Upper lobe of right lung (tissue), 1 donor: Measurements from ENCODE around the gene SEL1L2. TPM values are rescaled to one million over a fixed set of nuclear protein-coding genes. Genes with fewer than 3 reads are reported as not detected.

ENCODE experiments used
- ATAC-seq: fragments of 200-7000 bp; cut with Tn5 transposase; one replicate; pipeline ENCODE4 v1.9.1; 2020; ENCODE audit warnings: mild to moderate bottlenecking, moderate library complexity
- DNase-seq: peaks from one replicate; pipeline ENCODE4 v3.0.0-alpha.2; 2020
- H3K27ac ChIP-seq: fragments of 200-600 bp; one replicate; pipeline ENCODE4 v1.8.0; 2022
- H3K27me3 ChIP-seq: fragments of 200-600 bp; one replicate; pipeline ENCODE4 v1.8.0; 2022; ENCODE audit warnings: mild to moderate bottlenecking
- H3K36me3 ChIP-seq: fragments of 200-600 bp; one replicate; pipeline ENCODE4 v1.8.0; 2022
- H3K4me1 ChIP-seq: fragments of 200-600 bp; one replicate; pipeline ENCODE4 v1.8.0; 2022
- H3K4me3 ChIP-seq: fragments of 200-600 bp; one replicate; pipeline ENCODE4 v1.8.0; 2022; ENCODE audit warnings: mild to moderate bottlenecking
- H3K9me3 ChIP-seq: fragments of 200-600 bp; one replicate; pipeline ENCODE4 v1.8.0; 2022
- CTCF ChIP-seq: fragments of 200-600 bp; IDR thresholded peaks from one replicate; pipeline ENCODE4 v1.8.0; 2022; ENCODE audit warnings: antibody characterized with exemption
- intact Hi-C: fragments of 100-400 bp; cut with DNase I; formaldehyde crosslinking; loops from one replicate; pipeline ENCODE4 v1.11.0; 2022
- total RNA-seq: library from RNA; stranded (reverse); fragmentation: NEBNext Ultra II Directional; extraction: Animal tissue kit (Norgen Biotek cat#: 25700); gene quantifications from one replicate; pipeline ENCODE4 v1.2.1, GENCODE V29; 2021
- donor health status: DM: no; HTN: yes; CAD: no; lungs with severe emphysema.

The SEL1L2 gene
- total RNA-seq, 1 donor from 2014 or later, result not detected

GRCh38 chr20:13910492-13910891 is 79.9 kb downstream of the SEL1L2 start:
- Histone ChIP-seq H3K27me3 (no peaks in the 10 kb centered on the region), H3K4me3 (no peak overlapping the region), H3K9me3 (no peaks in the 10 kb centered on the region), H3K4me1 (no peaks in the 10 kb centered on the region), H3K36me3 (no peaks in the 10 kb centered on the region), H3K27ac (no peak overlapping the region)
- intact Hi-C loops, result no loop called here
- no peak for DNase-seq
- no peak for ATAC-seq
- no peak for TF ChIP-seq CTCF

GRCh38 chr20:13909067-13909466 is 81.3 kb downstream of the SEL1L2 start:
- Histone ChIP-seq H3K4me3 (no peak overlapping the region), H3K9me3 (no peaks in the 10 kb centered on the region), H3K36me3 (no peaks in the 10 kb centered on the region), H3K4me1 (no peaks in the 10 kb centered on the region), H3K27ac (no peak overlapping the region), H3K27me3 (no peaks in the 10 kb centered on the region)
- no peak for TF ChIP-seq CTCF
- ATAC-seq (no peak), DNase-seq (no peak)
- intact Hi-C loops, result no loop called here

GRCh38 chr20:13904766-13905165 is 85.6 kb downstream of the SEL1L2 start:
- no peaks in the 10 kb centered on the region for H3K9me3 ChIP-seq
- TF ChIP-seq CTCF, result no peak
- no peaks in the 10 kb centered on the region for H3K4me1 ChIP-seq
- H3K27me3 ChIP-seq, result no peaks in the 10 kb centered on the region
- ATAC-seq, result no peak
- intact Hi-C loops, result no loop called here
- H3K4me3 ChIP-seq, result no peak overlapping the region
- H3K27ac ChIP-seq, result no peak overlapping the region
- DNase-seq, result no peak
- no peaks in the 10 kb centered on the region for H3K36me3 ChIP-seq

GRCh38 chr20:13900496-13900895 is 89.9 kb downstream of the SEL1L2 start:
- H3K4me3 ChIP-seq, result no peak overlapping the region
- H3K27me3 ChIP-seq, result no peaks in the 10 kb centered on the region
- ATAC-seq (no peak), DNase-seq (no peak)
- no peak overlapping the region for H3K27ac ChIP-seq
- H3K4me1 ChIP-seq, result no peaks in the 10 kb centered on the region
- TF ChIP-seq CTCF, result no peak
- H3K9me3 ChIP-seq, result no peaks in the 10 kb centered on the region
- H3K36me3 ChIP-seq, result no peaks in the 10 kb centered on the region
- intact Hi-C loops, result no loop called here

- Histone ChIP-seq H3K4me3 (no peak overlapping the region), H3K9me3 (no peaks in the 10 kb centered on the region), H3K4me1 (no peaks in the 10 kb centered on the region), H3K27ac (no peak overlapping the region), H3K36me3 (no peaks in the 10 kb centered on the region), H3K27me3 (no peaks in the 10 kb centered on the region)
- TF ChIP-seq CTCF, result no peak
- intact Hi-C loops, result no loop called here
- ATAC-seq, result no peak
- no peak for DNase-seq
Observed at GRCh38 chr20:13898012-13898612, 92.3 kb downstream of the SEL1L2 start.

- H3K27me3 ChIP-seq, result no peaks in the 10 kb centered on the region
- no peak for TF ChIP-seq CTCF
- no peak for DNase-seq
- H3K27ac ChIP-seq, result no peak overlapping the region
- ATAC-seq, result no peak
- H3K9me3 ChIP-seq, result no peaks in the 10 kb centered on the region
- intact Hi-C loops, result no loop called here
- H3K4me3 ChIP-seq, result no peak overlapping the region
- H3K4me1 ChIP-seq, result no peaks in the 10 kb centered on the region
- no peaks in the 10 kb centered on the region for H3K36me3 ChIP-seq
Observed at GRCh38 chr20:13891575-13891974, 98.8 kb downstream of the SEL1L2 start.
